Neural crest cell (in vitro differentiated cells): ENCODE measurements around the gene EOMES. TPM values are rescaled to one million over a fixed set of nuclear protein-coding genes. Genes with fewer than 3 reads are reported as not detected.

Source experiments
- DNase-seq: peaks from one replicate; pipeline ENCODE4 v3.0.0; 2021; ENCODE audit warnings: low read depth, mixed read lengths, low spot score
- H3K27ac Mint-ChIP-seq: one replicate; pipeline ENCODE4 v1.8.0; 2021; ENCODE audit warnings: mild to moderate bottlenecking, mixed read lengths; ENCODE audit not compliant: unreplicated experiment
- H3K27me3 Mint-ChIP-seq: 2 replicates; pipeline ENCODE4 v1.8.0; 2021; ENCODE audit warnings: low read depth, mild to moderate bottlenecking, mixed read lengths
- H3K36me3 Mint-ChIP-seq: 2 replicates; pipeline ENCODE4 v1.8.0; 2021; ENCODE audit warnings: low read depth, mild to moderate bottlenecking, mixed read lengths
- H3K4me1 Mint-ChIP-seq: 2 replicates; pipeline ENCODE4 v1.8.0; 2021; ENCODE audit warnings: mixed read lengths
- H3K4me3 Mint-ChIP-seq: one replicate; pipeline ENCODE4 v1.8.0; 2021; ENCODE audit warnings: mild to moderate bottlenecking, mixed read lengths
- H3K9me3 Mint-ChIP-seq: 2 replicates; pipeline ENCODE4 v1.8.0; 2021; ENCODE audit warnings: mixed read lengths
- CTCF ChIP-seq: fragments of 200-600 bp; sonication (generic); conservative IDR thresholded peaks from 2 replicates; pipeline ENCODE4 v1.5.0; 2021; ENCODE audit warnings: antibody characterized with exemption, mild to moderate bottlenecking
- total RNA-seq: library from RNA; stranded (reverse); gene quantifications from 2 replicates; pipeline ENCODE4 v1.2.1, GENCODE V29; 2021

EOMES gene
- total RNA-seq, 1 donor from 2014 or later, result not detected

GRCh38 chr3:27670619-27671018 is 51.5 kb downstream of the EOMES start:
- Mint-ChIP-seq H3K36me3 (no peaks in the 10 kb centered on the region), H3K27ac (no peak overlapping the region), H3K9me3 (no peaks in the 10 kb centered on the region), H3K4me3 (no peak overlapping the region), H3K4me1 (peaks cover 8% of the 10 kb centered on the region), H3K27me3 (no peaks in the 10 kb centered on the region)
- no peak for DNase-seq
- TF ChIP-seq CTCF, result no peak

GRCh38 chr3:27669591-27669990 is 52.5 kb downstream of the EOMES start:
- Mint-ChIP-seq H3K36me3 (no peaks in the 10 kb centered on the region), H3K4me3 (no peak overlapping the region), H3K27me3 (no peaks in the 10 kb centered on the region), H3K27ac (no peak overlapping the region), H3K4me1 (peaks cover 8% of the 10 kb centered on the region), H3K9me3 (no peaks in the 10 kb centered on the region)
- DNase-seq, result no peak
- TF ChIP-seq CTCF, result no peak

DNA sequence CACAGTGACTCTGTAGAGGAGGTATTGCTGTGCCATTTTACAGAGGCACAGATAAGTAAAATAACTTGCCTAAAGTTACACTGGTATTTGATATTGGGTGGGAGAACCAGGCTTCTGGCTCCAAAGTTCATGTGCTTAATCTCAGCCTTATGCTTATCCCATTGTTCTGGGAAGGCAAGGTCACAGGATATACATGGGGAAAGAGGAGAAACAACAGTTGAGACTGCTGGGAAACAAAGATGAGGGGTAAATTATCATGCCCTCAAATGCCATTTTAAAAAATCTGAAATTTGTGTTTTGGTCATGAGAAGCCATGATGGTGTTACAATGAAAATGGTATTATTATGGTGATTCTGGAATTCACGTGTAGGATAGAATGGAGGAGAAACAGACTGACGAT is 54.4 kb downstream of the EOMES start:
- H3K9me3 Mint-ChIP-seq, result no peaks in the 10 kb centered on the region
- no peak for TF ChIP-seq CTCF
- H3K4me3 Mint-ChIP-seq, result no peak overlapping the region
- no peaks in the 10 kb centered on the region for H3K36me3 Mint-ChIP-seq
- no peak overlapping the region for H3K27ac Mint-ChIP-seq
- DNase-seq, result no peak
- H3K27me3 Mint-ChIP-seq, result no peaks in the 10 kb centered on the region
- peaks cover 8% of the 10 kb centered on the region for H3K4me1 Mint-ChIP-seq

DNA sequence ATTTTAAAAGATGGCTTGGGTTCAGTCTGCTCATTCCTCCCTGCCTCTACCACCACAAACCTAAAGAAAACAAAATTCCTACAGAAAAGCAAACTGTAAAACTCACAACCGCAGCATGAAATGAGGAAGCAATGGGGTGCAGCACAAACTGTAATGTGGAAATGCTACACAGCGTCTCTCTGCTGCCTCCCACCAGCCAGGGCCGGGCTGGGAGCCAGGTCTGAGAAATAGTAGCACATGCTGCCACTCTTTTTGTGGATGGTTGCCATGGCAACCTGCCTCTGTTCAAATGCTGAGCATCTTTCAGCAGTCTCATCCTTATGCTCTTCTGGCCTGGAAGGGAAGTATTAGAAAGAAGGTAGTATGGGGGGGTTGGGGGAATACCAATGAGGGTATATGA is 55.4 kb downstream of the EOMES start:
- Mint-ChIP-seq H3K4me3 (no peak overlapping the region), H3K27me3 (no peaks in the 10 kb centered on the region), H3K36me3 (no peaks in the 10 kb centered on the region), H3K4me1 (peaks cover 8% of the 10 kb centered on the region), H3K9me3 (no peaks in the 10 kb centered on the region), H3K27ac (no peak overlapping the region)
- DNase-seq, result peak; percentile 51
- no peak for TF ChIP-seq CTCF

- no peaks in the 10 kb centered on the region for H3K36me3 Mint-ChIP-seq
- no peaks in the 10 kb centered on the region for H3K27me3 Mint-ChIP-seq
- peaks cover 8% of the 10 kb centered on the region for H3K4me1 Mint-ChIP-seq
- no peak for TF ChIP-seq CTCF
- no peak overlapping the region for H3K4me3 Mint-ChIP-seq
- no peaks in the 10 kb centered on the region for H3K9me3 Mint-ChIP-seq
- DNase-seq, result no peak
- no peak overlapping the region for H3K27ac Mint-ChIP-seq
These were observed 55.9 kb downstream of the EOMES start for GRCh38 chr3:27666272-27666671.

Other genes starting within 250 kb of the EOMES start
- 63.9 and 69.0 TPM in 2 replicates for gene SLC4A7, start 237.9 kb downstream of the EOMES start, total RNA-seq